H1 (cell line): ENCODE results near the gene GIGYF2. TPM values are rescaled to one million over a fixed set of nuclear protein-coding genes. Genes with fewer than 3 reads are reported as not detected.

Source experiments
- CTCF ChIA-PET: fragments of 300-600 bp; sonication (Branson Sonifier 250); formaldehyde crosslinking; loops from one replicate; lab custom pipeline; 2021; ENCODE audit not compliant: partially characterized antibody; lab: Charles Lee
- POLR2A ChIA-PET: fragments of 300-600 bp; sonication (Branson Sonifier 250); formaldehyde crosslinking; loops from one replicate; lab custom pipeline; 2021; ENCODE audit warnings: inconsistent platforms; ENCODE audit not compliant: partially characterized antibody; lab: Charles Lee
- DNase-seq, 2 experiments: peaks; one replicate each; pipeline versions ENCODE4 v3.0.0 to v3.0.0-alpha.2; 2010 to 2022; ENCODE audit warnings: low spot score in 2 of 2, low read depth in 1 of 2, mixed read lengths in 1 of 2
- FAIRE-seq: peaks from 2 replicates; lab custom pipeline; 2011; peaks lifted over from hg19 to GRCh38; lab: Jason Lieb, UNC
- H2AFZ ChIP-seq: 2 replicates; pipeline ENCODE4 v1.8.1; 2012; ENCODE audit warnings: low read length, inconsistent platforms
- H2AK5ac ChIP-seq: 2 replicates; pipeline ENCODE4 v1.6.1; 2013; ENCODE audit warnings: low read depth, low read length
- H2BK120ac ChIP-seq: replicated peaks from 2 replicates; pipeline ENCODE3; 2013; ENCODE audit warnings: low read depth, low read length, inconsistent platforms
- H2BK12ac ChIP-seq: 2 replicates; pipeline ENCODE4 v1.6.1; 2013; ENCODE audit warnings: low read depth, low read length
- H2BK15ac ChIP-seq: 2 replicates; pipeline ENCODE4 v1.6.1; 2013; ENCODE audit warnings: low read length
- H2BK20ac ChIP-seq: 2 replicates; pipeline ENCODE4 v1.6.1; 2013; ENCODE audit warnings: low read length
- H2BK5ac ChIP-seq: 2 replicates; pipeline ENCODE4 v1.6.1; 2013; ENCODE audit warnings: low read depth, low read length
- H3K14ac ChIP-seq: 2 replicates; pipeline ENCODE4 v1.6.1; 2013; ENCODE audit warnings: inconsistent platforms; ENCODE audit not compliant: insufficient read length
- H3K18ac ChIP-seq: 2 replicates; pipeline ENCODE4 v1.6.1; 2013; ENCODE audit warnings: low read length; ENCODE audit errors: extremely low read depth
- H3K23ac ChIP-seq: 2 replicates; pipeline ENCODE4 v1.6.1; 2013; ENCODE audit warnings: inconsistent platforms; ENCODE audit not compliant: insufficient read length
- H3K23me2 ChIP-seq: 2 replicates; pipeline ENCODE4 v1.6.1; 2013; ENCODE audit warnings: low read depth, low read length
- H3K27ac ChIP-seq: 2 replicates; pipeline ENCODE4 v1.6.1; 2011; ENCODE audit warnings: low read depth, low read length, inconsistent platforms
- H3K27me3 ChIP-seq, 4 experiments: replicated peaks in 1 of 4; 1 replicate in 1 of 4; 2 replicates in 3 of 4; pipeline versions ENCODE4 v1.6.1 to v1.8.1; 2011 to 2013; ENCODE audit warnings: low read length in 3 of 4, mild to moderate bottlenecking in 3 of 4, inconsistent platforms in 2 of 4, mixed read lengths in 2 of 4, moderate library complexity in 1 of 4; ENCODE audit not compliant: control insufficient read depth in 3 of 4, insufficient read depth in 3 of 4; ENCODE audit errors: extremely low read depth in 1 of 4
- H3K36me3 ChIP-seq, 4 experiments: 2 replicates each; pipeline versions ENCODE4 v1.6.1 to v1.8.1; 2011 to 2013; ENCODE audit warnings: mild to moderate bottlenecking in 4 of 4, low read length in 3 of 4, moderate library complexity in 2 of 4, control low read depth in 1 of 4, inconsistent platforms in 1 of 4; ENCODE audit not compliant: insufficient read depth in 4 of 4, control insufficient read depth in 2 of 4
- H3K4ac ChIP-seq: replicated peaks from 2 replicates; pipeline ENCODE3; 2013; ENCODE audit warnings: low read length, low read depth, mixed read lengths, inconsistent platforms; ENCODE audit not compliant: insufficient read length
- H3K4me1 ChIP-seq, 4 experiments: replicated peaks in 1 of 4; 1 replicate in 1 of 4; 2 replicates in 3 of 4; pipeline versions ENCODE4 v1.6.1 to v1.8.1; 2011 to 2013; ENCODE audit warnings: low read length in 3 of 4, inconsistent platforms in 2 of 4, mixed read lengths in 1 of 4; ENCODE audit not compliant: insufficient read depth in 4 of 4, control insufficient read depth in 3 of 4
- H3K4me2 ChIP-seq, 2 experiments: 2 replicates each; pipeline versions ENCODE4 v1.6.1 to v1.8.1; 2011 to 2013; ENCODE audit warnings: low read depth in 2 of 2, low read length in 2 of 2, control low read depth in 1 of 2, inconsistent platforms in 1 of 2, mild to moderate bottlenecking in 1 of 2; ENCODE audit not compliant: insufficient read depth in 1 of 2
- H3K4me3 ChIP-seq, 4 experiments: fragments of 200-600, 300-600 bp in 1 of 4; sonication (generic), shearing (Covaris generic), sonication (Bioruptor Twin) in 1 of 4; 2 replicates each; pipeline versions ENCODE4 v1.5.1 to v1.8.1; 2011 to 2016; ENCODE audit warnings: low read length in 4 of 4, low read depth in 3 of 4, control low read depth in 2 of 4, inconsistent platforms in 2 of 4, mild to moderate bottlenecking in 2 of 4, mixed read lengths in 1 of 4, moderate library complexity in 1 of 4; ENCODE audit not compliant: insufficient read depth in 2 of 4; ENCODE audit errors: extremely low read depth in 1 of 4
- H3K56ac ChIP-seq: replicated peaks from 2 replicates; pipeline ENCODE3; 2013; ENCODE audit warnings: low read depth, mild to moderate bottlenecking, mixed read lengths, low read length, inconsistent platforms; ENCODE audit not compliant: insufficient read length
- H3K79me1 ChIP-seq: 2 replicates; pipeline ENCODE4 v1.6.1; 2013; ENCODE audit warnings: low read depth, low read length, control low read depth
- H3K79me2 ChIP-seq, 2 experiments: 2 replicates each; pipeline versions ENCODE4 v1.6.1 to v1.8.1; 2012 to 2013; ENCODE audit warnings: low read length in 2 of 2, mild to moderate bottlenecking in 2 of 2, inconsistent platforms in 1 of 2; ENCODE audit not compliant: insufficient read depth in 2 of 2, control insufficient read depth in 1 of 2
- H3K9ac ChIP-seq, 4 experiments: replicated peaks in 1 of 4; 1 replicate in 1 of 4; 2 replicates in 3 of 4; pipeline versions ENCODE4 v1.6.1 to v1.8.1; 2011 to 2013; ENCODE audit warnings: low read depth in 3 of 4, low read length in 3 of 4, control low read depth in 2 of 4, mild to moderate bottlenecking in 2 of 4, moderate library complexity in 2 of 4, inconsistent platforms in 1 of 4; ENCODE audit errors: extremely low read depth in 1 of 4
- H3K9me3 ChIP-seq, 2 experiments: 2 replicates each; pipeline versions ENCODE4 v1.6.1 to v1.8.1; 2012 to 2013; ENCODE audit warnings: mild to moderate bottlenecking in 2 of 2, moderate library complexity in 2 of 2, control low read depth in 1 of 2, inconsistent platforms in 1 of 2, low read depth in 1 of 2, low read length in 1 of 2, mixed read lengths in 1 of 2; ENCODE audit not compliant: insufficient read depth in 2 of 2
- H4K20me1 ChIP-seq, 2 experiments: replicated peaks in 1 of 2; 2 replicates each; pipeline versions ENCODE3 to v1.8.1; 2011 to 2013; ENCODE audit warnings: inconsistent platforms in 2 of 2, low read length in 2 of 2, mild to moderate bottlenecking in 1 of 2; ENCODE audit not compliant: insufficient read depth in 2 of 2, control insufficient read depth in 1 of 2
- H4K5ac ChIP-seq: 2 replicates; pipeline ENCODE4 v1.6.1; 2013; ENCODE audit warnings: low read length, low read depth, mixed read lengths, inconsistent platforms; ENCODE audit not compliant: insufficient read length
- H4K8ac ChIP-seq: 2 replicates; pipeline ENCODE4 v1.8.0; 2013; ENCODE audit warnings: mild to moderate bottlenecking, moderate library complexity, low read length, inconsistent platforms; ENCODE audit not compliant: insufficient read depth; ENCODE audit errors: extremely low read depth
- H4K91ac ChIP-seq: replicated peaks from 2 replicates; pipeline ENCODE3; 2013; ENCODE audit warnings: low read length, mixed read lengths, inconsistent platforms; ENCODE audit not compliant: insufficient read length
- BCL11A ChIP-seq, 2 experiments: IDR thresholded peaks; one replicate each; pipeline ENCODE4 v1.6.1; 2011; ENCODE audit warnings: low read depth in 2 of 2, low read length in 2 of 2, mild to moderate bottlenecking in 2 of 2
- BRCA1 ChIP-seq: IDR thresholded peaks from 2 replicates; pipeline ENCODE4 v1.6.1; 2012; ENCODE audit warnings: low read depth, low read length, improper control_type of control experiment
- GABPA ChIP-seq: IDR thresholded peaks from 2 replicates; pipeline ENCODE4 v1.6.1; 2011; ENCODE audit warnings: mild to moderate bottlenecking, low read length, moderate library complexity, borderline replicate concordance; ENCODE audit not compliant: insufficient read depth
- GTF2F1 ChIP-seq: IDR thresholded peaks from 2 replicates; pipeline ENCODE4 v1.6.1; 2012; ENCODE audit warnings: low read depth, low read length, improper control_type of control experiment, borderline replicate concordance
- HDAC6 ChIP-seq: IDR thresholded peaks from one replicate; pipeline ENCODE4 v1.7.1; 2012; ENCODE audit warnings: low read depth, mild to moderate bottlenecking, inconsistent platforms, low read length, moderate library complexity
- JUN ChIP-seq: IDR thresholded peaks from 2 replicates; pipeline ENCODE4 v1.6.1; 2011; ENCODE audit warnings: low read depth, mild to moderate bottlenecking, improper control_type of control experiment, low read length
- KDM1A ChIP-seq: fragments of 200-600, 300-600 bp; sonication (generic); IDR thresholded peaks from 2 replicates; pipeline ENCODE4 v1.7.1; 2016; ENCODE audit warnings: mild to moderate bottlenecking, low read length, borderline replicate concordance
- KDM5A ChIP-seq: fragments of 200-600 bp; IDR thresholded peaks from 2 replicates; pipeline ENCODE4 v1.7.1; 2012; ENCODE audit warnings: mild to moderate bottlenecking, low read length, inconsistent platforms, mixed read lengths
- PHF8 ChIP-seq: fragments of 200-600 bp; sonication (generic); conservative IDR thresholded peaks from 2 replicates; pipeline ENCODE4 v1.7.1; 2012; ENCODE audit warnings: low read depth, mild to moderate bottlenecking, inconsistent platforms, low read length, moderate library complexity
- SAP30 ChIP-seq: fragments of 300-600 bp; sonication (generic); IDR thresholded peaks from 2 replicates; pipeline ENCODE4 v1.7.1; 2012; ENCODE audit warnings: low read length, moderate library complexity, mild to moderate bottlenecking, inconsistent platforms; ENCODE audit not compliant: insufficient read depth, insufficient replicate concordance
- SIRT6 ChIP-seq: IDR thresholded peaks from one replicate; pipeline ENCODE4 v1.7.1; 2012; ENCODE audit warnings: low read length, inconsistent platforms
- TEAD4 ChIP-seq: IDR thresholded peaks from 2 replicates; pipeline ENCODE4 v1.6.1; 2012; ENCODE audit warnings: low read depth, low read length, inconsistent platforms, mixed read lengths
- ZNF274 ChIP-seq: IDR thresholded peaks from 2 replicates; pipeline ENCODE4 v1.7.0; 2012; ENCODE audit warnings: low read length, borderline replicate concordance; ENCODE audit errors: extremely low read depth
- WGBS, 2 experiments: shearing (Covaris generic) in 1 of 2; methylation state at CpG; one replicate each; pipeline versions ENCODE4 v1.1.6 to v1.1.7; 2013 to 2015; ENCODE audit warnings: low lambda C conversion rate in 2 of 2, mixed read lengths in 2 of 2, inconsistent platforms in 1 of 2, low coverage in 1 of 2, missing lambda C conversion rate in 1 of 2; ENCODE audit not compliant: insufficient replicate concordance in 2 of 2, insufficient coverage in 1 of 2, insufficient read length in 1 of 2; ENCODE audit errors: extremely low coverage in 1 of 2, missing lambda C conversion rate in 1 of 2; 5-methylcytosine and 5-hydroxymethylcytosine counted together
- polyA plus RNA-seq, 7 experiments: library from polyadenylated mRNA; depleted of rRNA in 3 of 7; stranded (reverse) in 5 of 7; unstranded in 2 of 7; fragments of >200 nt in 5 of 7; fragments of 200-250 nt in 2 of 7; gene quantifications; 1 replicate in 5 of 7; 2 replicates in 1 of 7; 4 replicates in 1 of 7; pipeline versions ENCODE4 v1.2.1 to v1.2.3, GENCODE V29; 2011 to 2013; ENCODE audit warnings: missing spikeins in 2 of 7, mixed read lengths in 2 of 7
- total RNA-seq: library from RNA; stranded (reverse); fragmentation: NEBNext Ultra II Directional; extraction: Animal tissue kit (Norgen Biotek cat#: 25700); gene quantifications from 2 replicates; pipeline ENCODE4 v1.2.1, GENCODE V29; 2021
- TF ChIP-seq, protein P1 (sequence below): IDR thresholded peaks from 2 replicates; pipeline ENCODE4 v1.6.1; 2012; ENCODE audit warnings: inconsistent platforms

GIGYF2 gene
- total and polyA plus RNA-seq, 2 of the 8 experiments (the other 6 are each of a cell fraction or from before 2014, with no cell fraction given) = 22.3 to 62.0 TPM

DNA sequence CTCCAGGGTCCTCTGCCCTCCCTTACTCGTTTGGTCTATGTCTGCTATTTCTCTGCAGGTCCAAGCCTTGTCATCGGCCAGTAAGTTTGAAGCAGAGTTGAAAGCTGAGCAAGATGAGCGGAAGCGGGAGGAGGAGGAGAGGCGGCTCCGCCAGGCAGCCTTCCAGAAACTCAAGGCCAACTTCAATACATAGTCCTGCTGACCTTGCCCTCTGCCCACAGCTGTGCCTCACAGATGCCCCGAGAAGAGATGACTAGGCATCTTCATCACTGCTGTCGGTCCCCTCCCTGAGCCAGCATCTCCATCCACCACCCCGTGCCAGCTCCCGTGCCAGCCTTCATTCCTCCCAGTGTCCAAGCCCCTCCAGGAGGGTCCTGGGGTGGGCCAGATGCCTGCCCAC, 15.6 kb upstream of the GIGYF2 start:
- Histone ChIP-seq H2AFZ (no peak overlapping the region), H2BK15ac (no peak overlapping the region), H3K36me3 (no peaks in the 10 kb centered on the region), H3K4me3 (no peak overlapping the region), H3K9ac (no peak overlapping the region), H4K8ac (no peak overlapping the region), H4K20me1 (no peaks in the 10 kb centered on the region), H3K27me3 (no peaks in the 10 kb centered on the region), H3K27ac (no peak overlapping the region), H3K18ac (no peak overlapping the region), H3K14ac (no peak overlapping the region), H2AK5ac (no peak overlapping the region), H4K5ac (no peak overlapping the region), H3K79me2 (no peaks in the 10 kb centered on the region), H3K4me2 (no peak overlapping the region), H3K56ac (no peak overlapping the region), H3K23ac (no peak overlapping the region), H3K79me1 (no peaks in the 10 kb centered on the region), H3K4me1 (no peaks in the 10 kb centered on the region), H2BK12ac (no peak overlapping the region), H3K9me3 (no peaks in the 10 kb centered on the region), H2BK5ac (no peak overlapping the region), H3K23me2 (no peaks in the 10 kb centered on the region), H2BK20ac (no peak overlapping the region), H4K91ac (no peak overlapping the region), H3K4ac (no peak overlapping the region), H2BK120ac (no peak overlapping the region)
- POLR2A ChIA-PET = interaction anchor here (0.6 kb wide), 1 partner anchor 249 kb away, joined by 3 read pairs; no protein-coding TSS in a partner anchor
- DNase-seq (no peak), FAIRE-seq (no peak)
- 94% methylated on average over 10 of the region's 10 CpGs; no CpG with 5 or more reads in 1 of the 2 experiments for WGBS, 2 experiments
- TF ChIP-seq JUN = no peak
- TF ChIP-seq SAP30 = no peak
- TF ChIP-seq KDM1A = no peak
- no peak for TF ChIP-seq ZNF274
- TF ChIP-seq GTF2F1 = no peak
- no peak for TF ChIP-seq BRCA1
- TF ChIP-seq TEAD4 = no peak
- TF ChIP-seq BCL11A (IDR thresholded peaks at IDR 0.05; ENCODE audit: low read depth in 2 of 2, low read length in 2 of 2) = no peak
- TF ChIP-seq SIRT6 = no peak
- no peak for TF ChIP-seq GABPA
- TF ChIP-seq, protein P1, sequence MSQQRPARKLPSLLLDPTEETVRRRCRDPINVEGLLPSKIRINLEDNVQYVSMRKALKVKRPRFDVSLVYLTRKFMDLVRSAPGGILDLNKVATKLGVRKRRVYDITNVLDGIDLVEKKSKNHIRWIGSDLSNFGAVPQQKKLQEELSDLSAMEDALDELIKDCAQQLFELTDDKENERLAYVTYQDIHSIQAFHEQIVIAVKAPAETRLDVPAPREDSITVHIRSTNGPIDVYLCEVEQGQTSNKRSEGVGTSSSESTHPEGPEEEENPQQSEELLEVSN = no peak
- no peak for TF ChIP-seq KDM5A
- no peak for TF ChIP-seq HDAC6
- TF ChIP-seq PHF8 = no peak
- CTCF ChIA-PET = interaction anchor here (0.6 to 6.2 kb wide), 3 partner anchors 9 to 13 kb away, joined by 3 to 37 read pairs (median 3); no protein-coding TSS in a partner anchor
